K562 (cell line): ENCODE results near the gene ZFYVE28. TPM values are rescaled to one million over a fixed set of nuclear protein-coding genes. Genes with fewer than 3 reads are reported as not detected.
"Not testable (repeated sequence)": the region's sequence is repeated elsewhere in the genome, so short reads cannot be mapped to it uniquely, and the experiment has no call there.

ENCODE experiments used
- ATF7 ChIP-seq: fragments of 450-650 bp; IDR thresholded peaks from 2 replicates; pipeline ENCODE4 v1.7.1; 2014; ENCODE audit warnings: mild to moderate bottlenecking, moderate library complexity
- BCL6 ChIP-seq: fragments of 250-450 bp; sonication (Bioruptor Pico); IDR thresholded peaks from 2 replicates; pipeline ENCODE4 v1.4.0; 2020
- ETV5 ChIP-seq: sonication (generic); formaldehyde crosslinking; IDR thresholded peaks from 2 replicates; pipeline ENCODE4 v1.4.0; 2020; ENCODE audit warnings: low read depth, mild to moderate bottlenecking, missing genetic modification reagents
- JUND ChIP-seq, 2 experiments: IDR thresholded peaks; 2 replicates in 1 of 2; 3 replicates in 1 of 2; pipeline ENCODE4 v1.6.1; 2011; ENCODE audit warnings: borderline replicate concordance in 2 of 2, low read depth in 2 of 2, low read length in 2 of 2, improper control_type of control experiment in 1 of 2, missing biosample characterization in 1 of 2, missing genetic modification characterization in 1 of 2, missing genetic modification reagents in 1 of 2
- MYC ChIP-seq, 2 experiments: fragments of 250-450 bp in 1 of 2; sonication (Bioruptor Pico) in 1 of 2; IDR thresholded peaks; 2 replicates each; pipeline versions ENCODE4 v1.5.1 to v1.6.1; 2012 to 2021; ENCODE audit warnings: low read depth in 2 of 2, borderline replicate concordance in 1 of 2, improper control_type of control experiment in 1 of 2, low read length in 1 of 2, mild to moderate bottlenecking in 1 of 2, moderate library complexity in 1 of 2
- NCOR1 ChIP-seq: fragments of 450-650 bp; IDR thresholded peaks from 2 replicates; pipeline ENCODE4 v1.6.1; 2016; ENCODE audit warnings: mild to moderate bottlenecking, moderate library complexity
- PHF8 ChIP-seq: fragments of 200-600 bp; sonication (generic); IDR thresholded peaks from 2 replicates; pipeline ENCODE4 v1.6.1; 2012; ENCODE audit warnings: mixed run types, mild to moderate bottlenecking, inconsistent platforms, low read length, moderate library complexity, borderline replicate concordance
- SIN3A ChIP-seq, 2 experiments: fragments of 150-350 bp in 1 of 2; IDR thresholded peaks; 2 replicates each; pipeline ENCODE4 v1.6.1; 2011 to 2016; ENCODE audit warnings: borderline replicate concordance in 2 of 2, low read depth in 2 of 2, low read length in 2 of 2, mild to moderate bottlenecking in 2 of 2, moderate library complexity in 2 of 2; ENCODE audit not compliant: control insufficient read depth in 1 of 2
- polyA plus RNA-seq, 8 experiments: library from polyadenylated mRNA; depleted of rRNA in 4 of 8; stranded (reverse) in 5 of 8; unstranded in 3 of 8; fragments of >200 nt; fragmentation: Nextera tagmentation in 2 of 8; fragmentation: Illumina TruSeq in 1 of 8; extraction: Ambion mirVana in 2 of 8; extraction: Trizol in 1 of 8; gene quantifications; 2 replicates each; pipeline versions ENCODE4 v1.2.1 to v1.2.3, GENCODE V29; 2011 to 2014; ENCODE audit warnings: inconsistent platforms in 1 of 8, missing spikeins in 1 of 8
- total RNA-seq, 7 experiments: library from RNA; depleted of rRNA in 6 of 7; stranded (reverse); fragments of >200 nt in 6 of 7; fragmentation: Illumina TruSeq in 2 of 7; extraction: Trizol in 2 of 7; gene quantifications; 2 replicates each; pipeline versions ENCODE4 v1.2.1 to v1.2.3, GENCODE V29; 2011 to 2021; ENCODE audit warnings: low replicate concordance in 1 of 7
- TF ChIP-seq, protein P1 (sequence below): sonication (generic); formaldehyde crosslinking; IDR thresholded peaks from 2 replicates; pipeline ENCODE4 v1.8.0; 2022; ENCODE audit warnings: mild to moderate bottlenecking, missing genetic modification reagents
- TF ChIP-seq, protein P2 (sequence below): fragments of 450-650 bp; IDR thresholded peaks from 2 replicates; pipeline ENCODE4 v1.6.1; 2016; ENCODE audit warnings: mild to moderate bottlenecking, moderate library complexity

ZFYVE28 gene
- total and polyA plus RNA-seq, 9 of the 15 experiments (the other 6 are each of a cell fraction or from before 2014, with no cell fraction given), result 1.3 to 24.8 (median 8.9) TPM

DNA sequence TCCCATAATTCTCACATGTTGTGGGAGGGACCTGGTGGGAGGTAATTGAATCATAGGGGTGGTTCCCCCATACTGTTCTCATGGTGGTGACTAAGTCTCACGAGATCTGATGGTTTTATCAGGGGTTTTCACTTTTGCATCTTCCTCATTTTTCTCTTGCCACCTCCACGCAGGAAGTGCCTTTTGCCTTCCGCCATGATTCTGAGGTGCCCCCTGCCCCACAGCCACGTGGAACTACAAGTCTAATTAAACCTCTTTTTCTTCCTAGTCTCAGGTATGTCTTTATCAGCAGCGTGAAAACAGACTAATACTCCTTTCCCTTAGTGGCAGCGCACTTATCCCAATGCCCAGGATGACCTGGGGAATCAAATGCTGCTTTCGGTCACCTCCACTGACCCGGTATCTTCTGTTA, 35.2 kb downstream of the ZFYVE28 start (continued):
- TF ChIP-seq, protein P1, sequence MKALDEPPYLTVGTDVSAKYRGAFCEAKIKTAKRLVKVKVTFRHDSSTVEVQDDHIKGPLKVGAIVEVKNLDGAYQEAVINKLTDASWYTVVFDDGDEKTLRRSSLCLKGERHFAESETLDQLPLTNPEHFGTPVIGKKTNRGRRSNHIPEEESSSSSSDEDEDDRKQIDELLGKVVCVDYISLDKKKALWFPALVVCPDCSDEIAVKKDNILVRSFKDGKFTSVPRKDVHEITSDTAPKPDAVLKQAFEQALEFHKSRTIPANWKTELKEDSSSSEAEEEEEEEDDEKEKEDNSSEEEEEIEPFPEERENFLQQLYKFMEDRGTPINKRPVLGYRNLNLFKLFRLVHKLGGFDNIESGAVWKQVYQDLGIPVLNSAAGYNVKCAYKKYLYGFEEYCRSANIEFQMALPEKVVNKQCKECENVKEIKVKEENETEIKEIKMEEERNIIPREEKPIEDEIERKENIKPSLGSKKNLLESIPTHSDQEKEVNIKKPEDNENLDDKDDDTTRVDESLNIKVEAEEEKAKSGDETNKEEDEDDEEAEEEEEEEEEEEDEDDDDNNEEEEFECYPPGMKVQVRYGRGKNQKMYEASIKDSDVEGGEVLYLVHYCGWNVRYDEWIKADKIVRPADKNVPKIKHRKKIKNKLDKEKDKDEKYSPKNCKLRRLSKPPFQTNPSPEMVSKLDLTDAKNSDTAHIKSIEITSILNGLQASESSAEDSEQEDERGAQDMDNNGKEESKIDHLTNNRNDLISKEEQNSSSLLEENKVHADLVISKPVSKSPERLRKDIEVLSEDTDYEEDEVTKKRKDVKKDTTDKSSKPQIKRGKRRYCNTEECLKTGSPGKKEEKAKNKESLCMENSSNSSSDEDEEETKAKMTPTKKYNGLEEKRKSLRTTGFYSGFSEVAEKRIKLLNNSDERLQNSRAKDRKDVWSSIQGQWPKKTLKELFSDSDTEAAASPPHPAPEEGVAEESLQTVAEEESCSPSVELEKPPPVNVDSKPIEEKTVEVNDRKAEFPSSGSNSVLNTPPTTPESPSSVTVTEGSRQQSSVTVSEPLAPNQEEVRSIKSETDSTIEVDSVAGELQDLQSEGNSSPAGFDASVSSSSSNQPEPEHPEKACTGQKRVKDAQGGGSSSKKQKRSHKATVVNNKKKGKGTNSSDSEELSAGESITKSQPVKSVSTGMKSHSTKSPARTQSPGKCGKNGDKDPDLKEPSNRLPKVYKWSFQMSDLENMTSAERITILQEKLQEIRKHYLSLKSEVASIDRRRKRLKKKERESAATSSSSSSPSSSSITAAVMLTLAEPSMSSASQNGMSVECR (CRISPR knock-in tag), result peak; percentile 53; the same call in 1 of the 2 replicates
- 0 out of 2 replicates have a peak, but pooled peaks have one; percentile 3 for TF ChIP-seq NCOR1
- TF ChIP-seq MYC (IDR thresholded peaks at IDR 0.05; ENCODE audit: low read depth, low read length), result peak; percentile 57; the same call in 1 of the 2 replicates
- 0 out of 2 replicates have a peak, but pooled peaks have one; percentile 78 for TF ChIP-seq MYC (CRISPR knock-in tag; IDR thresholded peaks at IDR 0.05; ENCODE audit: borderline replicate concordance, low read depth)
- 0 out of 4 replicates have a peak, but pooled peaks of 1 of the 2 experiments have one; percentile 47 for TF ChIP-seq SIN3A (IDR thresholded peaks at IDR 0.05; ENCODE audit: borderline replicate concordance in 2 of 2, control insufficient read depth in 1 of 2, low read depth in 2 of 2, low read length in 2 of 2)
- TF ChIP-seq BCL6 (CRISPR knock-in tag), result 0 out of 2 replicates have a peak, but pooled peaks have one; percentile 62
- TF ChIP-seq, protein P2, sequence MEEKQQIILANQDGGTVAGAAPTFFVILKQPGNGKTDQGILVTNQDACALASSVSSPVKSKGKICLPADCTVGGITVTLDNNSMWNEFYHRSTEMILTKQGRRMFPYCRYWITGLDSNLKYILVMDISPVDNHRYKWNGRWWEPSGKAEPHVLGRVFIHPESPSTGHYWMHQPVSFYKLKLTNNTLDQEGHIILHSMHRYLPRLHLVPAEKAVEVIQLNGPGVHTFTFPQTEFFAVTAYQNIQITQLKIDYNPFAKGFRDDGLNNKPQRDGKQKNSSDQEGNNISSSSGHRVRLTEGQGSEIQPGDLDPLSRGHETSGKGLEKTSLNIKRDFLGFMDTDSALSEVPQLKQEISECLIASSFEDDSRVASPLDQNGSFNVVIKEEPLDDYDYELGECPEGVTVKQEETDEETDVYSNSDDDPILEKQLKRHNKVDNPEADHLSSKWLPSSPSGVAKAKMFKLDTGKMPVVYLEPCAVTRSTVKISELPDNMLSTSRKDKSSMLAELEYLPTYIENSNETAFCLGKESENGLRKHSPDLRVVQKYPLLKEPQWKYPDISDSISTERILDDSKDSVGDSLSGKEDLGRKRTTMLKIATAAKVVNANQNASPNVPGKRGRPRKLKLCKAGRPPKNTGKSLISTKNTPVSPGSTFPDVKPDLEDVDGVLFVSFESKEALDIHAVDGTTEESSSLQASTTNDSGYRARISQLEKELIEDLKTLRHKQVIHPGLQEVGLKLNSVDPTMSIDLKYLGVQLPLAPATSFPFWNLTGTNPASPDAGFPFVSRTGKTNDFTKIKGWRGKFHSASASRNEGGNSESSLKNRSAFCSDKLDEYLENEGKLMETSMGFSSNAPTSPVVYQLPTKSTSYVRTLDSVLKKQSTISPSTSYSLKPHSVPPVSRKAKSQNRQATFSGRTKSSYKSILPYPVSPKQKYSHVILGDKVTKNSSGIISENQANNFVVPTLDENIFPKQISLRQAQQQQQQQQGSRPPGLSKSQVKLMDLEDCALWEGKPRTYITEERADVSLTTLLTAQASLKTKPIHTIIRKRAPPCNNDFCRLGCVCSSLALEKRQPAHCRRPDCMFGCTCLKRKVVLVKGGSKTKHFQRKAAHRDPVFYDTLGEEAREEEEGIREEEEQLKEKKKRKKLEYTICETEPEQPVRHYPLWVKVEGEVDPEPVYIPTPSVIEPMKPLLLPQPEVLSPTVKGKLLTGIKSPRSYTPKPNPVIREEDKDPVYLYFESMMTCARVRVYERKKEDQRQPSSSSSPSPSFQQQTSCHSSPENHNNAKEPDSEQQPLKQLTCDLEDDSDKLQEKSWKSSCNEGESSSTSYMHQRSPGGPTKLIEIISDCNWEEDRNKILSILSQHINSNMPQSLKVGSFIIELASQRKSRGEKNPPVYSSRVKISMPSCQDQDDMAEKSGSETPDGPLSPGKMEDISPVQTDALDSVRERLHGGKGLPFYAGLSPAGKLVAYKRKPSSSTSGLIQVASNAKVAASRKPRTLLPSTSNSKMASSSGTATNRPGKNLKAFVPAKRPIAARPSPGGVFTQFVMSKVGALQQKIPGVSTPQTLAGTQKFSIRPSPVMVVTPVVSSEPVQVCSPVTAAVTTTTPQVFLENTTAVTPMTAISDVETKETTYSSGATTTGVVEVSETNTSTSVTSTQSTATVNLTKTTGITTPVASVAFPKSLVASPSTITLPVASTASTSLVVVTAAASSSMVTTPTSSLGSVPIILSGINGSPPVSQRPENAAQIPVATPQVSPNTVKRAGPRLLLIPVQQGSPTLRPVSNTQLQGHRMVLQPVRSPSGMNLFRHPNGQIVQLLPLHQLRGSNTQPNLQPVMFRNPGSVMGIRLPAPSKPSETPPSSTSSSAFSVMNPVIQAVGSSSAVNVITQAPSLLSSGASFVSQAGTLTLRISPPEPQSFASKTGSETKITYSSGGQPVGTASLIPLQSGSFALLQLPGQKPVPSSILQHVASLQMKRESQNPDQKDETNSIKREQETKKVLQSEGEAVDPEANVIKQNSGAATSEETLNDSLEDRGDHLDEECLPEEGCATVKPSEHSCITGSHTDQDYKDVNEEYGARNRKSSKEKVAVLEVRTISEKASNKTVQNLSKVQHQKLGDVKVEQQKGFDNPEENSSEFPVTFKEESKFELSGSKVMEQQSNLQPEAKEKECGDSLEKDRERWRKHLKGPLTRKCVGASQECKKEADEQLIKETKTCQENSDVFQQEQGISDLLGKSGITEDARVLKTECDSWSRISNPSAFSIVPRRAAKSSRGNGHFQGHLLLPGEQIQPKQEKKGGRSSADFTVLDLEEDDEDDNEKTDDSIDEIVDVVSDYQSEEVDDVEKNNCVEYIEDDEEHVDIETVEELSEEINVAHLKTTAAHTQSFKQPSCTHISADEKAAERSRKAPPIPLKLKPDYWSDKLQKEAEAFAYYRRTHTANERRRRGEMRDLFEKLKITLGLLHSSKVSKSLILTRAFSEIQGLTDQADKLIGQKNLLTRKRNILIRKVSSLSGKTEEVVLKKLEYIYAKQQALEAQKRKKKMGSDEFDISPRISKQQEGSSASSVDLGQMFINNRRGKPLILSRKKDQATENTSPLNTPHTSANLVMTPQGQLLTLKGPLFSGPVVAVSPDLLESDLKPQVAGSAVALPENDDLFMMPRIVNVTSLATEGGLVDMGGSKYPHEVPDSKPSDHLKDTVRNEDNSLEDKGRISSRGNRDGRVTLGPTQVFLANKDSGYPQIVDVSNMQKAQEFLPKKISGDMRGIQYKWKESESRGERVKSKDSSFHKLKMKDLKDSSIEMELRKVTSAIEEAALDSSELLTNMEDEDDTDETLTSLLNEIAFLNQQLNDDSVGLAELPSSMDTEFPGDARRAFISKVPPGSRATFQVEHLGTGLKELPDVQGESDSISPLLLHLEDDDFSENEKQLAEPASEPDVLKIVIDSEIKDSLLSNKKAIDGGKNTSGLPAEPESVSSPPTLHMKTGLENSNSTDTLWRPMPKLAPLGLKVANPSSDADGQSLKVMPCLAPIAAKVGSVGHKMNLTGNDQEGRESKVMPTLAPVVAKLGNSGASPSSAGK, result peak; percentile 70
- 0 out of 2 replicates have a peak, but pooled peaks have one; percentile 3 for TF ChIP-seq ATF7
- TF ChIP-seq ETV5 (CRISPR knock-in tag), result peak; percentile 40; the same call in 1 of the 2 replicates
- 0 out of 2 replicates have a peak, but pooled peaks have one; percentile 30 for TF ChIP-seq JUND (IDR thresholded peaks at IDR 0.05; ENCODE audit: borderline replicate concordance, low read depth, low read length)
- not testable (repeated sequence) for TF ChIP-seq JUND (tag; IDR thresholded peaks at IDR 0.05; ENCODE audit: borderline replicate concordance, low read depth, low read length)
- TF ChIP-seq PHF8, result peak; percentile 44; the same call in 1 of the 2 replicates
